DND-41 (cell line): ENCODE results near the gene MSANTD2.

Source experiments
- EZH2 ChIP-seq: IDR thresholded peaks from 3 replicates; pipeline ENCODE4 v1.6.1; 2012; ENCODE audit warnings: borderline replicate concordance, low read depth, mild to moderate bottlenecking, moderate library complexity, low read length, inconsistent platforms; ENCODE audit not compliant: severe bottlenecking
- TF ChIP-seq, protein P1 (sequence below): IDR thresholded peaks from 2 replicates; pipeline ENCODE4 v1.5.1; 2012; ENCODE audit warnings: borderline replicate concordance, low read length, moderate library complexity, mild to moderate bottlenecking; ENCODE audit not compliant: poor library complexity, severe bottlenecking; ENCODE audit errors: extremely low read depth

GRCh38 chr11:124716591-124716990 lies 83.6 kb downstream of the MSANTD2 start:
- TF ChIP-seq, protein P1, sequence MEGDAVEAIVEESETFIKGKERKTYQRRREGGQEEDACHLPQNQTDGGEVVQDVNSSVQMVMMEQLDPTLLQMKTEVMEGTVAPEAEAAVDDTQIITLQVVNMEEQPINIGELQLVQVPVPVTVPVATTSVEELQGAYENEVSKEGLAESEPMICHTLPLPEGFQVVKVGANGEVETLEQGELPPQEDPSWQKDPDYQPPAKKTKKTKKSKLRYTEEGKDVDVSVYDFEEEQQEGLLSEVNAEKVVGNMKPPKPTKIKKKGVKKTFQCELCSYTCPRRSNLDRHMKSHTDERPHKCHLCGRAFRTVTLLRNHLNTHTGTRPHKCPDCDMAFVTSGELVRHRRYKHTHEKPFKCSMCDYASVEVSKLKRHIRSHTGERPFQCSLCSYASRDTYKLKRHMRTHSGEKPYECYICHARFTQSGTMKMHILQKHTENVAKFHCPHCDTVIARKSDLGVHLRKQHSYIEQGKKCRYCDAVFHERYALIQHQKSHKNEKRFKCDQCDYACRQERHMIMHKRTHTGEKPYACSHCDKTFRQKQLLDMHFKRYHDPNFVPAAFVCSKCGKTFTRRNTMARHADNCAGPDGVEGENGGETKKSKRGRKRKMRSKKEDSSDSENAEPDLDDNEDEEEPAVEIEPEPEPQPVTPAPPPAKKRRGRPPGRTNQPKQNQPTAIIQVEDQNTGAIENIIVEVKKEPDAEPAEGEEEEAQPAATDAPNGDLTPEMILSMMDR = no peak
- no peak for TF ChIP-seq EZH2
